ENCODE results near the gene POM121C.
"Not testable (repeated sequence)": the region's sequence is repeated elsewhere in the genome, so short reads cannot be mapped to it uniquely, and the experiment has no call there.

POM121C gene

GRCh38 chr7:75393194-75393593 is 92.9 kb downstream of the POM121C start:
- not testable (repeated sequence) for DNase-seq (ENCODE audit: low read depth)

GRCh38 chr7:75374519-75375317 is 111.4 kb downstream of the POM121C start:
- DNase-seq (ENCODE audit: low read depth): not testable (repeated sequence)

GRCh38 chr7:75374144-75374518 is 112.0 kb downstream of the POM121C start:
- not testable (repeated sequence) for DNase-seq (ENCODE audit: low read depth)

GRCh38 chr7:75367313-75367712 is 118.8 kb downstream of the POM121C start:
- DNase-seq (ENCODE audit: low read depth): not testable (repeated sequence)

Measured in fibroblast of the conjunctiva (primary cell).